GM10266 (cell line): ENCODE data around the gene STX7.
"Not testable (repeated sequence)": the region's sequence is repeated elsewhere in the genome, so short reads cannot be mapped to it uniquely, and the experiment has no call there.

Source experiments
- DNase-seq: peaks from one replicate; pipeline ENCODE4 v3.0.0; 2012; ENCODE audit errors: extremely low spot score
- TF ChIP-seq, protein P1 (sequence below): IDR thresholded peaks from 2 replicates; pipeline ENCODE4 v1.5.1; 2012; ENCODE audit warnings: mild to moderate bottlenecking, low read depth; ENCODE audit not compliant: control insufficient read depth, insufficient read depth; ENCODE audit errors: missing control alignments

STX7 gene

DNA sequence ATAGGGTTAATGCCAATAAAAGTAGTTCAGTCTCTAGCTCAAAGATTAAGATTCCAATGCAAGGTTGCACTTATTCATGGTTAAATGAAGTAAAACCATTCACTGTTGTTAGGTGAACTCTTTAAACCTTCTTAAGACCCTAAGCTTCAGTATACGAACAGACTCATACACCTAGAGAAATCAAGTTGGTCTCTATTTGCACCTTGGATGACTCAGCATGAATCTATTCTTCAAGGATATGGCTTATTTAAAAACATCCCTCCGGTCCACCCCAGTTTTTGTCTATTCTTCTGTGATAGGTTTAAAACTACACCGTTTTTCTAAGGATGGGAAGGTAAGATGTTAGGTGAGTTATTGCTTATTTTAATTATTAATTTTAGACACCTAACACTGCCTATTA, 24.2 kb upstream of the STX7 start:
- DNase-seq: no peak
- TF ChIP-seq, protein P1, sequence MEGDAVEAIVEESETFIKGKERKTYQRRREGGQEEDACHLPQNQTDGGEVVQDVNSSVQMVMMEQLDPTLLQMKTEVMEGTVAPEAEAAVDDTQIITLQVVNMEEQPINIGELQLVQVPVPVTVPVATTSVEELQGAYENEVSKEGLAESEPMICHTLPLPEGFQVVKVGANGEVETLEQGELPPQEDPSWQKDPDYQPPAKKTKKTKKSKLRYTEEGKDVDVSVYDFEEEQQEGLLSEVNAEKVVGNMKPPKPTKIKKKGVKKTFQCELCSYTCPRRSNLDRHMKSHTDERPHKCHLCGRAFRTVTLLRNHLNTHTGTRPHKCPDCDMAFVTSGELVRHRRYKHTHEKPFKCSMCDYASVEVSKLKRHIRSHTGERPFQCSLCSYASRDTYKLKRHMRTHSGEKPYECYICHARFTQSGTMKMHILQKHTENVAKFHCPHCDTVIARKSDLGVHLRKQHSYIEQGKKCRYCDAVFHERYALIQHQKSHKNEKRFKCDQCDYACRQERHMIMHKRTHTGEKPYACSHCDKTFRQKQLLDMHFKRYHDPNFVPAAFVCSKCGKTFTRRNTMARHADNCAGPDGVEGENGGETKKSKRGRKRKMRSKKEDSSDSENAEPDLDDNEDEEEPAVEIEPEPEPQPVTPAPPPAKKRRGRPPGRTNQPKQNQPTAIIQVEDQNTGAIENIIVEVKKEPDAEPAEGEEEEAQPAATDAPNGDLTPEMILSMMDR: no peak

DNA sequence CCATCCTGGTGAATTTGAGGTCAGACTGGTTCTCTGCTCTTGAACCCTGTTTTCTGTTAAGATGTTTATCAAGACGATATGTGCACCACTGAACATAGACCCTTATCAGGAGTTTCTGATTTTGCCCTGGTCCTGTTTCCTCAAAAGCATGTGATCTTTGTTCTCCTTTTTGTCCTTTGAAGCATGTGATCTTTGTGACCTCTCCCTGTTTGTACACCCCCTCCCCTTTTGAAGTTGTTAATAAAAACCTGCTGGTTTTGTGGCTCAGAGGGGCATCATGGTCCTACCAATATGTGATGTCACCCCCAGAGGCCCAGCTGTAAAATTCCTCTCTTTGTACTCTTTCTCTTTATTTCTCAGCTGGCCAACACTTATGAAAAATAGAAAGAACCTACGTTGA, 21.6 kb upstream of the STX7 start:
- DNase-seq: not testable (repeated sequence)

DNA sequence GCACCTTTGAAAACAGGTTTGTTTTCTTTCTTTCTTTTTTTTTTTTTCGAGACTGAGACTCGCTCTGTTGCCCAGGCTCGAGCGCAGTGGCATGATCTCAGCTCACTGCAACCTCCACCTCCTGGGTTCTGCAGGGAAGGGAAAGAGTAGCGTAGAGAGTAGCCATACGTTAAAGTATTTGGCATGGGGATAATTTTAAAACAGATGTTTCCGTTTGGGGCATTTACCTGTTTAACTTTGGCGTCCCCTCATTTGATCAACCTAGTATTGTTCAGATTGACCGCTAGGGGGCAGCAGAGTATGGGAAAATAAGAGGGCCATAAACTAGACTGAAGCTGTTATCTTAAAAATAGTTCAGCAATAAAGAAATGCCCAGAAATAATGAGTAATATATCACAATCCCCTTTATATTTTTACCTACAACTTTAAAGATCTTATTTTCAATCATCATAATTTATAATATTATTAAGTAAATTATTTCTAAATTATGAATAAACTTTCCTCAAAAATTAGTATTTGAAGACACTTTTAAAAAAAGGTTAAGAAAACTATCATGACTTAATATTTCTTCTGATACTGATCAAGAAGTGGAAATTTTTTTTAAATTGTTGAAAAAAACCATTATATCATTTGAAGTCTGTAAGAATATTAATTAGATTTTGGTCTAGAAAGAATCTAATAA, 17.5 kb upstream of the STX7 start:
- DNase-seq: no peak
- TF ChIP-seq, protein P1: peak; percentile 77

DNA sequence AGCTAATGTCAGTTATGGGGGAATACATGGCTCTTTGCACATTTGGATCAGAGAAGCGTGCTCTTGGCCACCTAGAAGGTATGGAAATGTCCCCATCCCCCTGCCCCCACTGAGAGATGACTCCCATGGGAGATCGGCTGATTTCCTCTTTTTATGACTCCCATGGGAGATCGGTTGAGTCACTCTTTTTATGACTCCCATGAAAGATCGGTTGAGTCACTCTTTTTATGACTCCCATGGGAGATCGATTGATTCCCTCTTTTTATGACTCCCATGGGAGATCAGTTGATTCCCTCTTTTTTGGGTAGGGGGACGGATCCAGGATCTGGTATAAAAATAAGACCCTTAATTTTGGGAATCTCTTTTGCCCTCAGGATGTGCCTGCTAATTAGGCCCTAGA, 14.9 kb upstream of the STX7 start:
- DNase-seq: no peak
- TF ChIP-seq, protein P1: no peak

DNA sequence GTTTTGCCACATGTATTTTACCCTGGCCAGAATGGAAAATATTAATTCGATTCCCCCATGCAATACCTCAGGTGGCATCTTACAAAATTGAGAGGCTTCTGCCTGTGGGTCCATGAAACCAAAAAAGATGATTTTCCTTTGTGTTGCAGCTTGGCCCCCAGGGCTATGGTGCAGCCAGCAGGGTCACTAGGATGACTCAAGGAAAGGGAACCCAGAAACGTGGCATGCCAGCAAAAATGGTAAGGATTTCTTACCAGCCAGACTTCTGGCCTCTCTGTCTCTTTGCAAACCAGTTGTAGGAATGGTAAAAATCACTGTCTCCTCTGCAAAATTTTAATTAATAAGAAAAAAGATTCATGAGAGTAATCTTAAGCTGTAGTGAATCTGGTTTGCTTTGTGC, 13.5 kb upstream of the STX7 start:
- TF ChIP-seq, protein P1: no peak
- no peak for DNase-seq

DNA sequence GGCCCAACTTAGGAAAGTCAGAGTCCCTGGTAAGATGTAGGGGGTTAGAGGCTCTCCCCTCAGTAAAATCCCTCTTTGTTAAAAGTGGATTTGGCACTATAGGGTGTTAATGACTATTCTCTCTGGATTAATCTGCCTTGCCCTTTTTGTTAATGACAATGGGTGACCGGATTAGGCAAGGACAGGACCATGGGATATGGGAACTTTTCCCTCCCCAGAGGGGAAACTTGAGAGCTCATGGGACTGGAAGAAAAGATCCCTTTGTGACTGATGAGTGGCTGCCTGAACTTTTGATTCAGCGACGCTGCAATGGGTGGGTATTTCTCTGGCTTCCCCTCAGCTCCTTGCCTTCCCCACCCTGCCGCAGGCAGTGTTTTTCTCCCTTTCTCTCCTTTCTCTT, 12.9 kb upstream of the STX7 start:
- DNase-seq: no peak
- TF ChIP-seq, protein P1: no peak

DNA sequence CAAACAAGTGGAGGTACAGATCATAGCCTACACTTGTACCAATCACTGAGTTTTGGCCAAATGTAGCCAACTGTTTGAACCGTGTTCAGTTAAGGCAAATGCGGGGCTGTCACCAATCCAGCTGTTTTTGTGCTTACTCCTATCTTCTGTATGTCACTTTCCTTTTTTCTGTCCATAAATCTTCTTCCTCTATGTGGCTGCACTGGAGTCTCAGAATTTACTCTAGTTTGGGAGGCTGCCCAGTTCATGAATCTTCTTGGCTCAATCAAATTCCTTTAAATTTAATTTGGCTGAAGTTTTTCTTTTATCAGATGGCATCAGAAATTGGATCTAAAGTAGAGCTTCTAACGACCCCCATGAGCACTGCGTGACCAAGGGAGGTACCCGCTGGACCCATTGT, 11.7 kb upstream of the STX7 start:
- TF ChIP-seq, protein P1: no peak
- no peak for DNase-seq

DNA sequence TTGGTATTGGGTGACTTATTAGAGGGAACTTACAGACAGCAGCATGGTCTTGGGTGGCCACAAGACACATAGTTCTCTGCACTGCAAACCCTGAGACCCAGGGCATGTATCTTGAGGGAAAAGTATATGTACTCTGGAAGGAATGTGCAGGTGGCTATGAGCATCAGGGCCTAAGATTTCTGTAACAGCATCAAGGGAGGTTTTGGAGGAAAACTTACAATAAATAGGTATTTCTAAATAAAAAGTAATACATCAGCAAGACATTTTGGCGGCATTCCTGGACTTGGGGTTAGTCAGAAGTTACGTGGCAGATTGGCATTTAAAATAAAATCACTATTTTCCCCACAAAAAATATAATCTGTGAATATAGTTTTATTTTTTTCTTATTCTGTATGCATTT, 8.0 kb upstream of the STX7 start:
- TF ChIP-seq, protein P1: no peak
- DNase-seq: no peak
